ENCODE results near the gene C2orf72. TPM values are rescaled to one million over a fixed set of nuclear protein-coding genes. Genes with fewer than 3 reads are reported as not detected.
"Not testable (repeated sequence)": the region's sequence is repeated elsewhere in the genome, so short reads cannot be mapped to it uniquely, and the experiment has no call there.

Gene C2orf72
- total RNA-seq, 1 donor from 2014 or later: 0.10 TPM

GRCh38 chr2:231013820-231014219 is 23.5 kb upstream of the C2orf72 start:
- intact Hi-C loops (cut with micrococcal nuclease): no loop called here

GRCh38 chr2:231015478-231015877 is 21.8 kb upstream of the C2orf72 start:
- intact Hi-C loops (cut with micrococcal nuclease): no loop called here

GRCh38 chr2:231015926-231016325 is 21.4 kb upstream of the C2orf72 start:
- intact Hi-C loops (cut with micrococcal nuclease): no loop called here

GRCh38 chr2:231016566-231017230 is 20.6 kb upstream of the C2orf72 start:
- intact Hi-C loops (cut with micrococcal nuclease): no loop called here

- intact Hi-C loops (cut with micrococcal nuclease): no loop called here
Measured at GRCh38 chr2:231017231-231017598, 20.1 kb upstream of the C2orf72 start.

- intact Hi-C loops (cut with micrococcal nuclease): no loop called here
Measured at GRCh38 chr2:231018184-231018583, 19.1 kb upstream of the C2orf72 start.

GRCh38 chr2:231025059-231025458 is 12.3 kb upstream of the C2orf72 start:
- intact Hi-C loops (cut with micrococcal nuclease): not testable (repeated sequence)

- intact Hi-C loops (cut with micrococcal nuclease): no loop called here
Measured at GRCh38 chr2:231028889-231029288, 8.4 kb upstream of the C2orf72 start.

- intact Hi-C loops (cut with micrococcal nuclease): no loop called here
Measured at GRCh38 chr2:231029563-231029962, 7.8 kb upstream of the C2orf72 start.

GRCh38 chr2:231030725-231031124 is 6.6 kb upstream of the C2orf72 start:
- intact Hi-C loops (cut with micrococcal nuclease): no loop called here

GRCh38 chr2:231032575-231033140 is 4.7 kb upstream of the C2orf72 start:
- intact Hi-C loops (cut with micrococcal nuclease): no loop called here

- intact Hi-C loops (cut with micrococcal nuclease): no loop called here
Measured at GRCh38 chr2:231033147-231034132, 3.9 kb upstream of the C2orf72 start.

GRCh38 chr2:231034291-231034882 is 2.9 kb upstream of the C2orf72 start:
- intact Hi-C loops (cut with micrococcal nuclease): no loop called here

- intact Hi-C loops (cut with micrococcal nuclease): no loop called here
Measured at GRCh38 chr2:231036131-231036530, 1.2 kb upstream of the C2orf72 start.

- intact Hi-C loops (cut with micrococcal nuclease): no loop called here
Measured at GRCh38 chr2:231036578-231037106, 681 bp upstream of the C2orf72 start.

- intact Hi-C loops (cut with micrococcal nuclease): no loop called here
Measured at GRCh38 chr2:231037731-231038482, 584 bp downstream of the C2orf72 start.

GRCh38 chr2:231038483-231039293 is 1.4 kb downstream of the C2orf72 start:
- intact Hi-C loops (cut with micrococcal nuclease): no loop called here

GRCh38 chr2:231039294-231039664 is 2.0 kb downstream of the C2orf72 start:
- intact Hi-C loops (cut with micrococcal nuclease): no loop called here

- intact Hi-C loops (cut with micrococcal nuclease): no loop called here
Measured at GRCh38 chr2:231039821-231040364, 2.6 kb downstream of the C2orf72 start.
